Activated naive CD4-positive, alpha-beta T cell treated with Interleukin-2 at 50 U/mL for 16 hours (primary cell): Measurements from ENCODE around the gene ACOT7.

ENCODE experiments used
- DNase-seq: peaks from one replicate; pipeline ENCODE4 v3.0.0-alpha.2; 2020

ACOT7 gene

DNA sequence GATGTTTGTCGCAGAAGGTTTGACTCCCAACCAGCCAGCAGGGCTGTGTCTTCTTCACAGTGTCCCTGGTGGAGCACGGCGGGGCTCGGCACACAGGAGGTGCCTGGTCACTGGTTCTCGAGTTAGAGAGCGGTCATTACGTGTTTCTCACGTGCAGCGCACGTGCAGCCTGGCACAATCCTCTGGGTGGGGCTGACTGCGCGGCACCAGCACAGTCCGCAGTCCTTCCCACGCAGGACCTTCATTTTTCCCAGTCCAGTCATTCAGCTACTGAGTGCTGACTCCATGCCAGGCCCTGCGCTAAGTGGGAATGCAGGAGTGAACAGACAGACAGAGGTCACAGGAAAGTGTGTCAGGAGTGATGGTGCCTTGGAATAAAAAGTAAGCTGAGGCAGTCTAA lies 86.5 kb downstream of the ACOT7 start:
- DNase-seq = no peak

DNA sequence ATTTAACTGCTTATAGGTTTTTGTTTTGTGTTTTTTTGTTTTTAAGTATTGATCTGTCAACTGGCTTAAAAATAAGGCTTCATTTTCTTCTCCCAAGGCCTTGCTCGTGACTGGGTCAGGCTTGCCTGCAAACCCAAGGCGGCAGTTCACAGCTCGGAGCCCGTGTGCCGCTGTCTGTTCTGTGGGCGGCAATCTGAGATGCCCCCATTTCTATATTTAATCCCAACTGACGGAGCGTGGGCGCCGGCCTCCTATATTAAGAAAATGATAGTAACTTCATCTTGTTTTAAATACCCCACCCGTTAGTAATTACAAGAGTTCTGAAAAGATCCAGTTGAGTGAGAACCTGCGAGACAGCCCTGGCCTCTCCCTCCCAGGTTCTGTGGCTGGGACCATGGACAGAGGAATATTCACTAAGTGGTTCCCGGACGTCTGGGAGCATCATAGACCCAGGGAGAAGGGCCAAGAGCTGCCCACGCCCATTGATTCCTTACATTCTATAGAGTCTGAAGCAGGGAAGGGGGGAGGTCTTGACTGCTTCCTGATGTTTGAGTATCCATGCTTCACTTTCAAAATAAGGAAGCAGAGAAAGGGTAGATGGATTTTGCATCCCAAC lies 90.1 kb downstream of the ACOT7 start:
- no peak for DNase-seq

DNA sequence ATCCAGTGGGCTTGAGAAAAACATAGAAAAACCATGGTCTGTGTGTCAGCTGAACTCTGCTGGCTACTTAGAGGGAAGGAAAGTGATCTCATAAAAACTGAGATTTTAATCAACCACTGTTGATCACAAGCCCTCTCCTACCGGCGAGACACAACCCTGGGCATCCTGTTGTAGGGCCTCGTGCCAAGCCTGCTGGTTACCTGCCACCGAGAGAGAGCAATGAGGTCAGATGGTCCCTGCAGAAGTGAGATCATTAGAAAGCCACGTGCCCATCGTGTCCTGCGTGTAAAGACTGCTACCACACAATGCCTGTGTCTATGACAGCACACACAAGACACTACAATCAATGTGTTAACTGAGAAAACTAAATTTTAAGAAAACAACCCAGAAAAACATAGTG lies 91.0 kb downstream of the ACOT7 start:
- no peak for DNase-seq

DNA sequence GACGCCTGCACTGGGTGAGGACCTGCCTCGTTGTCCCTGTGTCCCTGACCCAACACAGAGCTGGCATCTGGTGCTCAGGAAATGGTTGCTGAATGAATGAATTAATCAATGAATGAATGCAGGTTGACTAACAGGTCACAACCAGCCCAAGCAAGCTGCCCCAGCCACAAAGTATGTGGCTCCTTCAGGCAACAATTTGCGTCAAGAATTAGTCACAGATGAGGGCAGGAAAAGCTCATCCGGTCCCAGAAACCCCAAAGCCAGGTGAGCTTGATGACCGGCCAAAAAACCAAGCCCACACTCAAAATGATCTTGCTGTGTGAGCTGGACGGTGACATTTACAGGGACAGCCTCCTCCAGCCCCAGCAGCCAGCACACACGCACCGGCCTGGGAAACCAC lies 92.0 kb downstream of the ACOT7 start:
- no peak for DNase-seq

DNA sequence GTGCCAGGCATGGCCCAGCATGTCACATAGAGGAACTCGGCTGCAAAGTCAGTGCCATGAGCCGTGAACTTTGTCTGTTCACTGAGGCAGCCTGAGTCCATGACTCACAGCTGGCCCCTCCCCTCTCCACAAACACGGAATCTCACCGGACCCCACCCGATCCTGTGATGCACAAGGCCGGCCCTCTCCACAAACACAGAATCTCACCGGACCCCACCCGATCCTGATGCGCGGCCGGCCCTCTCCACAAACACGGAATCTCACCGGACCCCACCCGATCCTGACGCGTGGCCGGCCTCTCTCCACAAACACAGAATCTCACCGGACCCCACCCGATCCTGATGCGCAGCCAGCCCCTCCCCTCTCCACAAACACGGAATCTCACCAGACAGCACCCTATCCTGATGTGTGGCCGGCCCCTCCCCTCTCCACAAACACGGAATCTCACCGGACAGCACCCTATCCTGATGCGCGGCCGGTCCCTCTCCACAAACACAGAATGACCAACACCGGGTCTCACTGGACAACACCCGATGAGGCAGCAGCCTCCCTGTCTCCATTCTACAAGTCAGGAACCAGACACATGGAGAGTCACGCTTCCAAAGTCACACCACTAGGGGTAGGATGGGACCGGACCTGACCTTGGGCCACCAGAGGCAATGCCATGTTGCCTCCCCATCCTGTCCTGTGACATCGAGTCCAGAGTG lies 93.1 kb downstream of the ACOT7 start:
- DNase-seq = no peak

DNA sequence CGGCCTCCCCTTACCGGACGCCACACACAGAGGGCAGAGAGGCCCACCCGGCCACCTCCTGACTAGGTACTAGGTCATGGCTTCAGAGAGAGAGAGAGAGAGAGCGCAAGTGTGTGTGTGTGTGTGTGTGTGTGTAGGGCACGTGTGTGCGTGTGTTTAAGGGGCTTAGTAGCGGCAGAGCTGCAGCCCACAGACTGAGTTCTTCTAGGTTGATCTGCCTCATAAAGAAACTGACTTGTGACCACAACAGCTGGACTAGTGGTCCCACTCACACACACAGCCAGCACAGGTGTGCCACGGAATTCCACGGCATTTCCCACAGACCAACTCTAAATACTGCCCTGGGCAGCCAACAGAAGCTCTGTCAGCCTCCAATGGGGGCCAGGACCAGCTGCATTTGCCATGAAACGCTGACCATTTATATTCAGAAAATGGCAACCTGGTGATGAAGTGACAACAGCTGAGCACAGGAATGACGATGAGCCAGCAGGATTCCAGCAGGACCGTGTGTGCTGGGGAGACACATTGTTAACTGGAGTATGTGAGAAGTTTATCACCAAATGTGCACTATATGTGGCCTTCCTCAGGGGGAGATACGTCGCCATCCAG lies 93.9 kb downstream of the ACOT7 start:
- DNase-seq = no peak

DNA sequence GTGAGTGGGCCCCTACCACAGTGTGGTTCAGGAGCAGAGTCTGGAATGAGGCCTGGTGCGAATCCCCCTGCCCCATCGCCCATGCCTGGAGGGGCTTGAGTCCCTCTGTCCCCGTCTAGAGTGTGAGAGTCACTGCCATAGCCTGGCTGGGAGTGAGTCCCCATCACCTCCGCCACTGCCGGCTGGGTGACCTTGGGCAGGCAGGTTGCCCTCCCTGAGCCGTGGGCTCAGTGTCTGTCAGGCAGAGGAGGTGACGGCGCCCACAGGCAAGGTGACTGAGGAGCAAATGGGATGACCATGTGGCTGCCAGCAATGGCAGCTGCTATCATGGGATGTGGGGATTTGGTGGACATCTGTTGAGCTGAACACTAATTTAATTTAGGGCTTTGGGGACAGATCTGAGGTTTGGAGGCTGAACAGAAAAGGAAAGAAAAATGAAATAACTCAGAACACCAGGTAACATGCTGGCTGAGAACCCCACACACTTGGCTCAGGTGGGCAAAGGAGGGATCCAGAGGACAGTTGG lies 94.6 kb downstream of the ACOT7 start:
- no peak for DNase-seq

DNA sequence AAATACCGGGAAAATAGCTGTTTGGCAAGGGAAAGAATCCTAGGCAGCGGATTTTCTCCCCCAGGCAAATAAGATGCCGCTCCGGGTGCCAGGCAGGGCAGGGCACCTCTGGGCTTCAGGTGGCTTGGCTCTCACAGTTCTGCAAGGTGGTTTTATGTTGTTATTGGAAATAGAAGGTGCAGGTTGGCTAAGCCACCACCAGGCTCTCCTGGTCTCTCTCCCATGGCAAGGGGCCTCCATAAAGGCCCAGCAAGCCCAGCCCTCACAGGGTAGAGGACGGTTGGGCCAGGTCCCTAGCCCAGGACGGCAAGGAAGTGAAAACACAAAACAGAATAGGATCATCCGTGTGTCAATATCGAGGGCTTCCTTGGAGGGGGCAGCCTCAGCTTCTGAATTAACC lies 95.0 kb downstream of the ACOT7 start:
- DNase-seq = no peak

DNA sequence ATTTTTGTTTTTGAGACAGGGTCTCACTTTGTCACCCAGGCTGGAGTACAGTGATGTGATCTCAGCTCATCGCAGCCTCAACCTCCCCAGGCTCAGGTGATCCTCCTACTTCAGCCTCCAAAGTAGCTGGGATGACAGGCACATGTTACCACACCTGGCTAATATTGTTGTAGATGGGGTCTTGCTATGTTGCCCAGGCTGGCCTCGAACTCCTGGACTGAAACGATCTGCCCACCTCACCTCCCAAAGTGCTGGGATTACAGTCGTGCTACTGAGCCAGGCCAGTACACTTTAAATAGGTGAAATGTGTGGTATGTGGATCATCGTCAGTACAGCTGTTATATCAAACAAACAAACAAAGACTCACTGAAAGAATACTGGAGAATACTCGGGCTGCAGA lies 97.7 kb downstream of the ACOT7 start:
- DNase-seq = no peak

DNA sequence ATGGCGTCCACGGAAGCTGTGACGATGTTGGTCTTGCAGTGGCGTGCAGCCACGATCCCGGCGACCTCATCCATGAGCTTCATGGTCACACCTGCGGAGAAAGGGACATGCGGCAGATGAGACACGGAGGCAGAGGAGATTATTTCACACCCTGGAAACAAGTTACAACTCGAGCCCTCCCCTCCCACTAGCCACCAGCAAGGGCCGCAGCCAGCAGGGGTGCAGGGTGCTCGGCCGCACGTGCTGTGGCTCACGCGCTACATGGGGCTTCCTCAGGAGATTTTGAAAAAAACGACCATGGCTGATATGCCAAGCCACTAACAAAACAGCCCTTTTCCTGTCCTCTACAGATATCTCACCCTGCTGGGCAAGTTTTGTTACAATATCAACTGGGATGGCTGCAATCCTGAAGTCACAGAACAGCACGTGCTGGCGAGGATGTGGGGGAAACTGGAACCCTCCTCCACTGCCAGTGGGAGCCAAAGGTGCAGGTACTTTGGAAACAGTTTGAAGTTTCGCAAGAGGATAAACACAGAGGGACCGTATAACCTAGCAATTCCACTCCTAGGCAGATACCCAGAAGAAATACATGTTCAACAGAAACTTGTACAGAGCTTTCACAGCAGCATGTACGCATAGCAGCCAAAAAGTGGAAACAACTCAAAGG lies 98.5 kb downstream of the ACOT7 start:
- no peak for DNase-seq

DNA sequence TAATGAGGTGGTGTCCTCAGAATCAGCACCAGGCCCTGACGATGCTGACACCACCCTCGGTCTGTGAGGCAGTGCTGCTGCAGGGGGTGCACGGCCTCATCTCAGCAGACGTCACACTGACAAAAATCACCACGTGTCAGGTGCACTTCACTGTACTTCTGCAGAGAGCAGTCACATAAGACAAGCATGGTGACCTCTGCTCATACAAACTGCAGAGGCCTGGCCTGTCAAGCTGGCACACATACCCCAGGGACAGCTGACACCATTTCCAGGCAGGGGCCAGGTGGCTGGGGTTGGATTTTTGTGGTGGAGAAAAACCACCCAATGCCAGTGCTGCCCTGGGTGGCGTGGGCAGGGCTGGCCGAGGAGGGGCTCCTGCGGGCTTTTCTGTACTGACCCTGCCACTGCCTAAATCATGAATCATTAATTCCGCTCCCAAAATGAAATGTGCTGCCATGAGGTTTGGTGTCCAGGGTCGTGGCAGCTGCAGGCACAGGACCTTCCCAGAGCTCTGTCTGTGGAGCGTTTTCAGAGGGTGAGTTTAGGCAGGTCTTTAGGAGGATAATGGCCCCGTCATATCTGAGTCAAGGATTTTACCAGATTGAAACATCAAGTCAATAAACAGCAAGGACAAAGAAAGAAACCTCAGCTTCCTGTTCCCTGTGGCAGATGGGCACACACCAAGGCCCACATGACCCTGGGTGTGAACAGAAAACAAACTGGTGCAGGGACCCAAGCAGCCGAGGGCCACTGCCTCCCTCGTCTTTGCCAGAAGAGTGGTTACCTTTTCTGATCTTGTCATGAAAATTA lies 99.3 kb downstream of the ACOT7 start:
- DNase-seq = no peak

DNA sequence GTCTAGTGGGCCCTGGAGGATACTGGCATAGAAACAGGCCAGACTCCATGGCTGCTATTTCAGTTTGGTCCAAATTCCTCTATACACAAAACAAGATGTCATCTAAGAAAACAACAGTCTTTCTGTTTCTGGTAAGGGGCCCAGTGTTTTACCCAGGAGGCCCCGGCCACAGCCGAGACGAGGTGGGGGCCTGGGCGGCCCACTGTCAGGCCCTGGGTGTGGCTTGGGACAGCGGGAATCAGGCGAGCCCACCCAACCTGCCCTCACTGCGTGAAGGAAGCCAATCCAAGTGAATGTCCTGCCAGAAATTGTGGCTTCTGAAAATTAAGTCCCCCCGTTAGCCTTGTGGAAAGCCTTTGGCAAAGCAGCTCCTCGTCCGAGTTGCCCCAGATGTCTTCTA lies 101.5 kb downstream of the ACOT7 start:
- no peak for DNase-seq

DNA sequence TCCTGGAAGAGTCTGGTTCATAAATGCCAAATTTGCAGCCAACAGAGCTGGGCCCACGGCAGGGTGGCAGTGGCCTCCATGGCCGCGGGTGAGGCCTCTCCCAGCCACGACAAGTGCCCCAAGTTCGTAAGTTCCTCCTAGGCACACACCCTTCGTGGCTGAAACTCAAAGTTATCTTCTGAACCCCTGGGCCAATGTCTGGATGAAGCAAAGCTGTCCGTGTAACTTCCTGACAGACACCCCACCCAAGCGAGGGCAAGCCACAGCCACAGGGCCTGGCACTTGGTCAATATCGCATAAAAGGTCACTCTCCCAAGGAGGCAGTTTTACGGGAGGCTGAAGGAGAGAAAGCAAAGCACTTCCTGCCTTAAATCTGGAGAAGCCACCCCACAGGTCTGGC lies 104.9 kb downstream of the ACOT7 start:
- DNase-seq = no peak

DNA sequence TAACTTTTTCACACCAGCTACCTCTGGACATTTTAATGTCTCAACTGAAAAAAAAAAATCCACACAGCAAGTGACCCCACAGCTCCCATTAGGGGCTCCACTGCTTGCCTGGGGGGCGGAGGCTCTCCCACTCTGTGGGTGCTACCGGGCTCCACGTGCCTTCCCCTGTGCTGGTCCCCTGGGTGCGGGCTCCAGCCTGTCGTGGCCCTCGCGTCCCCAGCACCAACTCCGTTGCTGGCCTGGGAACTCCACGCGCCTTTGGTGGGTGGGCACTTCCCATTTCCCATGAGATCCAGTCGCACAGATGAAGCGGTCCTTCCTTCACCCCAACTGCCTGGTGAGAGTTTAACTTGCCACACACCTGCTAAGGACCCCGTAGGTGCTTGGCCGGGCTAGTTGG lies 105.5 kb downstream of the ACOT7 start:
- no peak for DNase-seq

DNA sequence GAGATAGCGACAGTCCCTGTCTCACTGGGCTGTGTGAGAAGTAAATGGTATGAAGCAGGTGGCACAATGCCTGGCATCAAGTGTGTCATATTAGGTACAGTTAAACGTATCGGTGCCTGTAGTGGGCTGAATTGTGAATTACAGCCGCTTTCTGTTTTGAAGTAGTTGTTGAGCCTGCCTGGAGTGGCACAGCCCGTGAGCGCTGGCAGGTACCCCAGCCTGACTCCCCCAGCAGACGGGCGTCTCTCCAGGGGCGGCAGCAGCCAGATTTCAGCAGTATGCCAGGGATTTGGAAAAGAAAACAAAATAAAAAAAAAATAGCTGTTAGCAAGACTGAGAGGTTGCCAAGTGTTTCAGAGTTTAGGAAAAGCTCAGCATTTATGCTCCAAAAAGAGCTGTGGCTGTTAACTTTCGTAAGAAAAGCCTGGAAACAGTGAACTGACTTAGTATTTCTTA lies 106.1 kb downstream of the ACOT7 start:
- DNase-seq = no peak

DNA sequence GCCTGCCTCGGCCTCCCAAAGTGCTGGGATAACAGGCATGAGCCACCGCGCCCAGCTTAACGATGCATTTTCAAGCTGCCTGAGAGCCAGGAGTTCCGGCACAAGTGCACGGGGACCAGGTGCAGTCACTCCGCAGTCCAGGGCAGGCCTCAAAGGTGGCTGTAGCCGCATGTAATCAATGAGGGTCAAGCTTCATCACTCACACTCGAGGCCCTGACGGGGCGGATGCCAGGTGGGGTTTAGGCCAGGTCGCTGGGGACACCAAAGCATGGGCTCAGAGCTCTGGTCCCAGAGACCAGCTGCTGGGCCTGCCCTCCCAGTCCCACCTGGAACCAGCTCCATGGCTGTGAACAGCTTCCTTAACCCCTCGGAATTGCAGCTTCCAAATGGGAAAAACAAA lies 106.5 kb downstream of the ACOT7 start:
- DNase-seq = no peak

DNA sequence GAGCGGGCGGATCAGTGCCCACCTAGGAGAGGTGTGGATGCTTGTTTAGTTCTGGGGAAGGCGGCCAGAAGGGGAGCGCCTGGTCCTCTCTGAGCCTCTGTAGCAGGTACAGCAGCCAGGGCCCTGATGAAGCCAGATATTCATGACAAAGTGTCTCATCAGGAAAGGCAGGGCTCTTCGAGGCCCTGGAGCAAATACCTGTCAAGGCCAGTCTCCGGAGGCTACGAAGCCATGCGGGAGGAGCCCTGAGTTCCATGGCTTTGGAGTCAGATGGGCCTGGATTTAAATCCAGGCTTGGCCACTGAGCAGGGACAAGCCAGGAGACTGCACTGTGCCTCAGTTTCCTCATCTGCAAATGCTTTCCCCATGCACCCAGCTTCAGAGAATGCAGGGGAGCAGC lies 107.3 kb downstream of the ACOT7 start:
- DNase-seq = no peak

DNA sequence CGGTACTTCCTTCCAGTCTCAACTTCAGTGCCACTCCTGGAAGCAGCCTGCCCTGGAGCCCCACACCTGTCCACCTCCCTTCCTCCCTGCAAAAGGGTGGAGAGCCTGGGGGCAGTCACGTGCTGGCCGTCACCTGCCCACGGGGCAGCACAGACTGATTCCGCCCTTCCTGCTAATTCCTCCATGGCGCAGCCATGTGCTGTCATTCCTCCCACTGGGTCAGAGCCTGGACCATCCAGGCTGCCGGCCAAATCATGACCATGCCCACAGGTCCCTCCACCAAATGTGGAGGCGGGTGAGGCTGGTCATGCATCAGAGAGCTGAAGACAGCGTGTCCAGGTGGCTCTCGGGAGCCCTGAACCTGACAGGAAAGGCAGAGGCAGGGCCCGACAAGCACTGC lies 108.2 kb downstream of the ACOT7 start:
- no peak for DNase-seq

DNA sequence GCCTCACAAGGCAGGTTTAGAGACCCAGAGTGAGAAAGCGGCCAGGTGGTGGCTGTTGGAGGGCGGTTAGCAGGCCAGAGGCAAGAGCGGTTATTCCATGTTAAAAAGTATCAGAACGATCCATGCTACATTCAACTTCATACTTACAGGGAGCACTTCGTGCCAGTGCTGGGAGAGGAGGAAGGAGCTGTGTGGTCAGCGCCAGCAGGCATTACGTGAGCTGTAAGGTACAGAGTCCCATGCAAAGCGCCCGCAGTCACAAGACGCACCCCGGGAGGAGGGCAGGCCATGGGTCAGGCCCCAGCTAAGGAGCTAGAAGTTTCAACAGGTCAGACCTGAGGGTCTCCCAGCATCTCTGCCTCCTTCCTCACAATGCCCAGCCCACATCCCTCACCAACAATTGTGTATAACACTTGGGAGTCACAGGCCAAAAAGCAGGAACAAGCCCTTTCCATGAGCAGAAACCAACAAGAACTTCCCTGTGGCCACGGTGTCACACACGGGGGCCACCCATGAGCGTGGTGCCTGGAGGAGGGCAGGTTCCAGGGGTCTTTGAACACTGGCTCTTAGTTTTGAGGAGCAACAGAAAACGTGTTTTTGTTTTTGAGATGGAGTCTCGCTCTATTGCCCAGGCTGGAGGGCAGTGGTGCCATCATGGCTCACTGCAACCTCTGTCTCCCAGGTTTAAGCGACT lies 110.8 kb downstream of the ACOT7 start:
- no peak for DNase-seq

DNA sequence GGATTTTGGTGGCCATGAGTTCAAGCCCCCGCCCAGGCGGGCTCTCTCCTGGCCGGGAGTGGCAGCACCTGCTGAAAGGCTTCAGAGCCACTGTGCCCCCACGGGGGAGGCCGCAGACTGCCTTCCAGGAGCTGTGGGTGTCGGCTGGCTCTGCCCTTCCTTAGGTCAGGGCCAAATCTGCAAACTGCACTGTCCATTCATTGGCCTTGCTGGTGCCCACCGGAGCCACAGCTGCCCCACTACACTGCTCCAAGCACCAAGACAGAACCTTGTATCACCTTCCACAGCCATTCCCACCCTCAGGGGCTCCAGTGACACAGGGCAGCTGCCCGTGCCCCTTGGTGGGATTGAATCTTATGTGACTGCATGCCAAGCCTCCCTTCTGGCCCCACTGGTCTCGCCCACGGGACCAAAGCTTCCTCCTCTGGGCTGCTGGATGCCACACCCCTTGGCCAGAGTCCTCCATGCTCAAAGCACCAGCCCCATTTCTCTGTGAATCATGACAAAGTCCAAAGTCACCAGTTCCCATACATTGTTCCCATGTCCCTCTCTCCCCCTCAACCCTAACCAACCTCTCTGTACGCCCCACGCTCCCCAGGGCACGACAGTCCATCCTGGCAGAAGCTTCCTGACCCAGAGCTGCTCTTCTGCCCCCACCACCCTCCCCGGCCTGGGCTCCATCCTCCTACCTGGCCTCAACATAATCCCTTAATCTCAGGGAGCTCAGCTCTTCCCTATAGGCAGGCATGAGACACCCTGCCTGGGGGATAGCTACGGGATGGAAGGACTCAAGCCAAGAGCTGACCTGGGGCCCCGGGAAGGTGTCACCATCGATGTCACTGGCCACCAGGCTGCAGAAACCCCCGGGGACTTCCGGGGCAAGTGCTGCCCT lies 111.8 kb downstream of the ACOT7 start:
- DNase-seq = no peak

DNA sequence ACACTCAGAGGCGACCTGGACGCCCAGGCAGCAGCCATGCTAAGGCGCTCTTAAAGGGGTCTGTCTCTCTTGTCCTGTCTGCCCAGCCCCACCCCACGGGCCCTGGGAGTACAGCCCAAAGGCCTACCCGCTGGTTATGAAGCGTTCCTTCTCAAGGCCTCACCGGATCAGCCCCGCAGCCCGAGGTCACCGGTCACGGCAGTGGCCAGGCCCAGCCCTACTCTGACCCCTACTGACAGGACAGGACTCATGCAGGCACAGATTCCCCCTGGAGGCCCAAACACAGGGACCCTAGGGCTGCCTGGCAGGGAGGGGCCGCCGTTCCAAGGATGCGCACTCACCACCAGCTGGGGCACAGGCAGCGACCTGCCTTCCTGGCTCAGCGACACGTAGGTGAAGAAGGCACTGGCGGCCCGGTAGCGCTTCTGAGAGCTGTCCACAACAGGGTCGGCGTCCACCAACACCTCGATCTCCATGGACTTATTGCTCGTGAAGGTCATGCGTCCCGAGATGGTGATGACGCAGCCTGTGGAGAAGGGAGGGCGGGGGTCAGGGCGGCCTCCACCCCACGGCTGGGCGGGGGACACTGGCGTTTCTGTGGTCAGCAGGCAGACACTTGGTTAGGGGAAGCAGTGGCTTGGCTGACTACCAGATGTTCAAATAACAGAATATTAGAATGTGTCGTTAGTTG lies 112.7 kb downstream of the ACOT7 start:
- DNase-seq = no peak
